HG03280 (cell line): Measurements from ENCODE around the gene EMP1.
A peak's percentile ranks its signal among the peaks of the same experiment; 100 is the strongest.
"Not testable (repeated sequence)": the region's sequence is repeated elsewhere in the genome, so short reads cannot be mapped to it uniquely, and the experiment has no call there.

Experiments
- ATAC-seq: cut with Tn5 transposase; IDR thresholded peaks from one replicate; pipeline ENCODE4 v1.9.1; 2021; ENCODE audit warnings: mild to moderate bottlenecking, moderate library complexity; ENCODE audit not compliant: unreplicated experiment

Gene EMP1

GRCh38 chr12:13253966-13254760, 57.6 kb downstream of the EMP1 start:
- ATAC-seq = no peak

GRCh38 chr12:13255792-13256691, 59.5 kb downstream of the EMP1 start:
- ATAC-seq = peak; percentile 98

GRCh38 chr12:13256692-13257045, 60.1 kb downstream of the EMP1 start:
- no peak for ATAC-seq

GRCh38 chr12:13257356-13257875, 60.9 kb downstream of the EMP1 start:
- ATAC-seq = no peak

- ATAC-seq = no peak
These were observed 61.7 kb downstream of the EMP1 start for GRCh38 chr12:13258197-13258596.

GRCh38 chr12:13258717-13259119, 62.2 kb downstream of the EMP1 start:
- ATAC-seq = no peak

GRCh38 chr12:13259625-13260024, 63.1 kb downstream of the EMP1 start:
- not testable (repeated sequence) for ATAC-seq

GRCh38 chr12:13267826-13268225, 71.3 kb downstream of the EMP1 start:
- not testable (repeated sequence) for ATAC-seq

- ATAC-seq = no peak
These were observed 72.1 kb downstream of the EMP1 start for GRCh38 chr12:13268581-13268980.
